Hepatocyte (in vitro differentiated cells): Measurements from ENCODE around the gene FRS2. TPM values are rescaled to one million over a fixed set of nuclear protein-coding genes. Genes with fewer than 3 reads are reported as not detected.

Source experiments
- DNase-seq: peaks from one replicate; pipeline ENCODE4 v3.0.0-alpha.2; 2016; ENCODE audit warnings: low spot score
- H2AFZ ChIP-seq: fragments of 200-600 bp; sonication (generic); 2 replicates; pipeline ENCODE4 v1.6.0; 2016; ENCODE audit warnings: antibody characterized with exemption, mild to moderate bottlenecking
- H3K27ac ChIP-seq: fragments of 200-600 bp; sonication (generic); 2 replicates; pipeline ENCODE4 v1.5.1; 2016; ENCODE audit warnings: mild to moderate bottlenecking
- H3K27me3 ChIP-seq: fragments of 200-600 bp; sonication (generic); 2 replicates; pipeline ENCODE4 v1.6.1; 2016
- H3K36me3 ChIP-seq: fragments of 200-600 bp; sonication (generic); replicated peaks from 2 replicates; pipeline ENCODE4 v1.5.1; 2016; ENCODE audit warnings: low read depth; ENCODE audit not compliant: insufficient read depth
- H3K4me1 ChIP-seq: fragments of 200-600 bp; sonication (generic); 2 replicates; pipeline ENCODE4 v1.5.1; 2016; ENCODE audit warnings: mild to moderate bottlenecking, moderate library complexity; ENCODE audit not compliant: insufficient read depth
- H3K4me2 ChIP-seq: fragments of 200-600 bp; sonication (generic); 2 replicates; pipeline ENCODE4 v1.6.0; 2016
- H3K4me3 ChIP-seq: fragments of 200-600 bp; sonication (generic); 2 replicates; pipeline ENCODE4 v1.5.1; 2016; ENCODE audit warnings: mild to moderate bottlenecking
- H3K79me2 ChIP-seq: fragments of 200-600 bp; sonication (generic); 2 replicates; pipeline ENCODE4 v1.6.0; 2017; ENCODE audit warnings: mild to moderate bottlenecking
- H3K9me2 ChIP-seq: fragments of 200-600 bp; sonication (generic); replicated peaks from 2 replicates; pipeline ENCODE4 v1.6.0; 2017; ENCODE audit warnings: mild to moderate bottlenecking; ENCODE audit not compliant: insufficient read depth
- H3K9me3 ChIP-seq: fragments of 200-600 bp; sonication (generic); 2 replicates; pipeline ENCODE4 v1.5.1; 2016; ENCODE audit warnings: low read depth, mild to moderate bottlenecking
- H4K20me1 ChIP-seq: fragments of 200-600 bp; sonication (generic); 2 replicates; pipeline ENCODE4 v1.6.0; 2016; ENCODE audit warnings: mild to moderate bottlenecking; ENCODE audit not compliant: insufficient read depth, poor library complexity, severe bottlenecking
- CTCF ChIP-seq: fragments of 200-600 bp; sonication (generic); IDR thresholded peaks from 2 replicates; pipeline ENCODE4 v1.5.1; 2016; ENCODE audit warnings: antibody characterized with exemption, mild to moderate bottlenecking; ENCODE audit not compliant: poor library complexity
- EZH2 ChIP-seq: fragments of 200-600 bp; sonication (generic); IDR thresholded peaks from 2 replicates; pipeline ENCODE4 v1.6.1; 2016; ENCODE audit warnings: antibody characterized with exemption, mild to moderate bottlenecking, borderline replicate concordance
- EZH2phosphoT487 ChIP-seq: fragments of 200-600 bp; sonication (generic); IDR thresholded peaks from one replicate; pipeline ENCODE4 v1.6.1; 2018; ENCODE audit warnings: antibody characterized with exemption, mild to moderate bottlenecking, low read depth, moderate library complexity; ENCODE audit not compliant: unreplicated experiment, severe bottlenecking
- WGBS: methylation state at CpG from one replicate; pipeline ENCODE4 v1.1.6; 2016; ENCODE audit warnings: low lambda C conversion rate; ENCODE audit errors: missing lambda C conversion rate; 5-methylcytosine and 5-hydroxymethylcytosine counted together
- polyA plus RNA-seq: library from polyadenylated mRNA; unstranded; fragments of >200 nt; fragmentation: Nextera tagmentation; extraction: Ambion mirVana; gene quantifications from 2 replicates; pipeline ENCODE4 v1.2.1, GENCODE V29; 2016
- total RNA-seq: library from RNA; depleted of rRNA; stranded (reverse); fragments of >200 nt; gene quantifications from 2 replicates; pipeline ENCODE4 v1.2.3, GENCODE V29; 2014

Gene FRS2
- total and polyA plus RNA-seq, 2 experiments from 2014 or later = 14.7 to 76.4 TPM

- Histone ChIP-seq H3K27me3 (no peaks in the 10 kb centered on the region), H3K9me2 (no peaks in the 10 kb centered on the region), H3K36me3 (no peaks in the 10 kb centered on the region), H3K27ac (no peak overlapping the region), H3K79me2 (peaks cover 100% of the 10 kb centered on the region), H3K4me1 (peaks cover 15% of the 10 kb centered on the region), H3K4me3 (no peak overlapping the region), H3K9me3 (no peaks in the 10 kb centered on the region), H3K4me2 (no peak overlapping the region), H4K20me1 (peaks cover 52% of the 10 kb centered on the region), H2AFZ (no peak overlapping the region)
- WGBS = 98% methylated on average over 2 of the region's 2 CpGs
- TF ChIP-seq EZH2phosphoT487 = no peak
- no peak for TF ChIP-seq CTCF
- TF ChIP-seq EZH2 = no peak
- no peak for DNase-seq
Observed at GRCh38 chr12:69517406-69517805, 47.2 kb downstream of the FRS2 start.

- Histone ChIP-seq H4K20me1 (peaks cover 32% of the 10 kb centered on the region), H3K9me3 (no peaks in the 10 kb centered on the region), H3K4me1 (peaks cover 9% of the 10 kb centered on the region), H3K36me3 (no peaks in the 10 kb centered on the region), H3K4me2 (no peak overlapping the region), H3K79me2 (peaks cover 100% of the 10 kb centered on the region), H3K4me3 (no peak overlapping the region), H3K27ac (no peak overlapping the region), H3K27me3 (no peaks in the 10 kb centered on the region), H2AFZ (no peak overlapping the region), H3K9me2 (no peaks in the 10 kb centered on the region)
- WGBS = 90% methylated on average over 7 of the region's 7 CpGs
- no peak for DNase-seq
- TF ChIP-seq EZH2phosphoT487 (no peak), EZH2 (no peak), CTCF (no peak)
Observed at GRCh38 chr12:69519871-69520270, 49.7 kb downstream of the FRS2 start.

GRCh38 chr12:69523433-69524330, 53.5 kb downstream of the FRS2 start:
- H3K4me1 ChIP-seq = peaks cover 10% of the 10 kb centered on the region
- no peak overlapping the region for H3K4me2 ChIP-seq
- TF ChIP-seq EZH2phosphoT487 (no peak), EZH2 (no peak), CTCF (no peak)
- no peak overlapping the region for H2AFZ ChIP-seq
- DNase-seq = no peak
- peaks cover 98% of the 10 kb centered on the region for H3K79me2 ChIP-seq
- 95% methylated on average over 11 of the region's 11 CpGs for WGBS
- H3K36me3 ChIP-seq = no peaks in the 10 kb centered on the region
- peaks cover 18% of the 10 kb centered on the region for H4K20me1 ChIP-seq
- no peaks in the 10 kb centered on the region for H3K9me3 ChIP-seq
- H3K27me3 ChIP-seq = no peaks in the 10 kb centered on the region
- H3K4me3 ChIP-seq = no peak overlapping the region
- H3K9me2 ChIP-seq = no peaks in the 10 kb centered on the region
- no peak overlapping the region for H3K27ac ChIP-seq
